HPDE6-E6E7 (cell line): Measurements from ENCODE around the gene IKZF1.

Experiments
- DNase-seq: peaks from one replicate; pipeline ENCODE4 v3.0.0; 2011; ENCODE audit warnings: missing footprints; ENCODE audit errors: extremely low spot score

IKZF1 gene

GRCh38 chr7:50353894-50354595, 49.5 kb downstream of the IKZF1 start:
- DNase-seq, result no peak

- no peak for DNase-seq
Observed at GRCh38 chr7:50355817-50356178, 51.3 kb downstream of the IKZF1 start.

- DNase-seq, result no peak
Observed at GRCh38 chr7:50356212-50356944, 51.9 kb downstream of the IKZF1 start.

- DNase-seq, result no peak
Observed at GRCh38 chr7:50356945-50357268, 52.4 kb downstream of the IKZF1 start.

- no peak for DNase-seq
Observed at GRCh38 chr7:50357426-50357825, 52.9 kb downstream of the IKZF1 start.

GRCh38 chr7:50358041-50358705, 53.7 kb downstream of the IKZF1 start:
- DNase-seq, result no peak

- no peak for DNase-seq
Observed at GRCh38 chr7:50358779-50359178, 54.3 kb downstream of the IKZF1 start.

- no peak for DNase-seq
Observed at GRCh38 chr7:50359258-50359994, 54.9 kb downstream of the IKZF1 start.

- no peak for DNase-seq
Observed at GRCh38 chr7:50359995-50360925, 55.7 kb downstream of the IKZF1 start.

- no peak for DNase-seq
Observed at GRCh38 chr7:50362142-50362541, 57.6 kb downstream of the IKZF1 start.

GRCh38 chr7:50362712-50363282, 58.3 kb downstream of the IKZF1 start:
- DNase-seq, result no peak

GRCh38 chr7:50363327-50364060, 59.0 kb downstream of the IKZF1 start:
- no peak for DNase-seq

- DNase-seq, result no peak
Observed at GRCh38 chr7:50364645-50365044, 60.1 kb downstream of the IKZF1 start.

- DNase-seq, result no peak
Observed at GRCh38 chr7:50366311-50366710, 61.8 kb downstream of the IKZF1 start.

GRCh38 chr7:50367100-50367499, 62.6 kb downstream of the IKZF1 start:
- DNase-seq, result no peak

GRCh38 chr7:50367570-50367969, 63.1 kb downstream of the IKZF1 start:
- no peak for DNase-seq

- DNase-seq, result no peak
Observed at GRCh38 chr7:50368366-50368765, 63.9 kb downstream of the IKZF1 start.

- no peak for DNase-seq
Observed at GRCh38 chr7:50369143-50370026, 64.9 kb downstream of the IKZF1 start.

GRCh38 chr7:50370884-50371283, 66.4 kb downstream of the IKZF1 start:
- DNase-seq, result no peak
